ENCODE data around the gene CD180. TPM values are rescaled to one million over a fixed set of nuclear protein-coding genes. Genes with fewer than 3 reads are reported as not detected.

CD180 gene
- total RNA-seq (2014; rRNA removed; shearing (Covaris generic)) = not detected in 2 replicates

DNA sequence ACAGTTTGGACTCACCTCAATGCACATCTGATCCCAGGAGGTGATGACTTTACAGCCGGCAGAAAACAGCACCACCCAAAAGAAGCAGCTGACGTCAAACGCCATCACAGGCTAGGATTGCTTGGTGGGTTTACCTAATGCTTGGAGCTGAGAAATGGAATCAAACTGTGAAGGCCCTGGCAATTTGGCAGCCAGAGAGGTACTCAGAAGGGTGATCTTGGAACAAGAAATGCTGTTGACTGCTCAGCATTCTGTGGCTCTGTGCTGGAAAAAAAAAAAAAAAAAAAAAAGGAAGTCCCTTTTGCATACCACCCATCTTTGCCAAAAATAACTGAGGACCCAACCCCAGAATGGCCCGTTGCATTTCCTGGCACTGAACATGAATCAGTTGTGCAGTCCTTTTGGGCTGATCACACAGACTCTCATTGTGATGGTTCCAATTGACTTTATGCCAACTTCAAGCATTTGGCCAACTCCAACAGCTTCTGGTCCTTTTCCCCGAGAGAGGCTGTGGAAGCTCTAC lies at the start of gene CD180:
TSS of gene CD180 (minus strand) at position 263 of the 523 bp plus-strand sequence. CDS start at position 105, 158 bp downstream.
- no peak within 1 kb of the TSS for H3K4me3 ChIP-seq (ENCODE audit: insufficient read depth, low read depth, low read length)
- DNase-seq = no peak
- H3K27me3 ChIP-seq (ENCODE audit: control insufficient read depth, insufficient read depth, low read length) = no peaks in the 10 kb centered on the region
- H3K36me3 ChIP-seq (replicated peaks; ENCODE audit: control insufficient read depth, insufficient read depth, low read length) = no peaks in the 10 kb centered on the region; the same call in 1 of the 2 replicates

DNA sequence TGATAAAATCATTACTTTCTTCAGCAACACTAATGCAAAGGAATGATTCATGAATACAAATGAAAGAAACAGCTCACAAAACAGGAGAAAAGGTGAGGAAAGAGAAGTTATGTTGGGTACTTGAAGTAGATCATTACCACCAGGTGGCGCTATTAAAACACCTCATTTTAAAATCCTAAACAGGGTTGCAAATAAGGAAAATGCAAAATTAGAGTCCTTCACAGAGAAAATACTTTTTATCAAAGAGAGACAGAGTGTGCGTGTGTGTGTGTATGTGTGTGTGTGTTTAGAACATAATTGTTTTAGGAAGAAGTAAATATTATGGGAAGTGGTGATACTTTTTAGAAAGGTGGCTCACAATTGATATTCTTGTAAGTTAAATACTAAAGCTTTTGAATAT lies 49.5 kb upstream of the CD180 start:
- DNase-seq = peak; percentile 41
- H3K36me3 ChIP-seq (replicated peaks; ENCODE audit: control insufficient read depth, insufficient read depth, low read length) = no peaks in the 10 kb centered on the region
- no peak overlapping the region for H3K4me3 ChIP-seq (ENCODE audit: insufficient read depth, low read depth, low read length)
- no peaks in the 10 kb centered on the region for H3K27me3 ChIP-seq (ENCODE audit: control insufficient read depth, insufficient read depth, low read length)

DNA sequence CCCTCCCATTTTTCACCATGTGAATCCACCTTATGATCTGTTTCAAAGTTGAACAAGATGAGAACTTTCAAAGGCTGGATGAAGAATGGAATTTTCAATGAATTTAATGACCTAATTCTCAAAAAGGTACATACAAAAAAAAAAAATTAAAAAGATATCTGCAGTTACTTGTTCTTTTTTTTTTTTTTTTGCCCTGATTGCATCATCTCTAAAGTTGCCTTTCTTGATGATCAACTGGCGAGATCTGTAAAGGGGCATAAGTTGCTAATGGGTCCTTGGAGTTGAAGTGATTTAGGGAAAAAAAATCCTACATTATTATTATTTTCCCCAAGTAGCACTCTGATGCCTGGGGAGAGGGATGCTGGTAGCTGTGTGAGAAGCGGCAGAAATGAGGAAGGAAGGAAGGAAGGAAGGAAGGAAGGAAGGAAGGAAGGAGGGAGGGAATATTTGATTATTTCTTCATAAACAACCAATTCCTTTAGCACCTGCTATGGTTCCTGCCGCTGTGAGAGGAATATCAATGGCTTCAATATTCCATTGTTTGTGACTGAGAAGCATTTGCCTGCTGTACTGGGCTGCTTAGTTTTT lies 48.8 kb upstream of the CD180 start:
- no peaks in the 10 kb centered on the region for H3K27me3 ChIP-seq (ENCODE audit: control insufficient read depth, insufficient read depth, low read length)
- no peaks in the 10 kb centered on the region for H3K36me3 ChIP-seq (replicated peaks; ENCODE audit: control insufficient read depth, insufficient read depth, low read length)
- DNase-seq = no peak
- H3K4me3 ChIP-seq (ENCODE audit: insufficient read depth, low read depth, low read length) = no peak overlapping the region

DNA sequence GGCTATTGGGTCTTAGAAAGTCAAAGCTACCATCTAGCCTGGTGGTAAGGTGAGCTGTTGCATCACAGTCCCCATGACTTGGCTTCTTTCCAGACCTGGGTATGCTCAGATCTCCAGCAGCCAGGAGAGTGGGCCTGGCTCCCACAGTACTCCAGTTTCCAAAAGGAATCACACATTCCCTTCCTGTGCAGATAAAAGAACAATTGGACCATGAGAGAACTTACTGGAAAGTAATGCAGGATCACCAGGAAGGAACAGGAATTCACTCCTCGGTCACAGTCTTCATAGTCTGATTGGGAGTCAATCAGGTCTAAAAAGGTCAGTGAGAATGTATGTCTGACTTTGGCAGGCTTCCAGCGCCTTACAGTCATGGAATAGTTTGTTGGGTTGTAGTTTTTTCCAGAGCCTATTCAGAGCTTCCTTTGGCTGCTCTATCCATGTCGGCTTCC lies 47.8 kb upstream of the CD180 start:
- Histone ChIP-seq H3K4me3 (ENCODE audit: insufficient read depth, low read depth, low read length) (no peak overlapping the region), H3K27me3 (ENCODE audit: control insufficient read depth, insufficient read depth, low read length) (no peaks in the 10 kb centered on the region), H3K36me3 (replicated peaks; ENCODE audit: control insufficient read depth, insufficient read depth, low read length) (no peaks in the 10 kb centered on the region)
- no peak for DNase-seq

DNA sequence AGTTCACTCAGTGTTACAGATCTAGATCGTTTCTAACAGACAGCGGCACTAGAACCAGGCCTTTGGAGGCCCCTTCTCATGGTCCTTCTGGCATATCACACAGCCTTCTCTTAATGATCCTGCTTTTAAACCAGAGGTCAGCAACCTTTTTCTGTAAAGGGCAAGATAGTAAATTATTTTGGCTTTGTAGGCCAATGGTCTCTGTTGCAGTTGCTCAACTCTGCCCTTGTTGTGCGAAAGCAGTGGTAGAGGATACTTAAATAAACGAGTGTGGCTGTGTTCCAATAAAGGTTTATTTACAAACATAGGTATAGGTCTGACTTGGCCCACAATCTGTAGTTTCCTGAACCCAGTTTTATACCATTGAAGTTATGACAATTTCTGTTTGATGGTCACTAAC lies 47.3 kb upstream of the CD180 start:
- no peaks in the 10 kb centered on the region for H3K27me3 ChIP-seq (ENCODE audit: control insufficient read depth, insufficient read depth, low read length)
- H3K4me3 ChIP-seq (ENCODE audit: insufficient read depth, low read depth, low read length) = no peak overlapping the region
- H3K36me3 ChIP-seq (replicated peaks; ENCODE audit: control insufficient read depth, insufficient read depth, low read length) = no peaks in the 10 kb centered on the region
- no peak for DNase-seq

DNA sequence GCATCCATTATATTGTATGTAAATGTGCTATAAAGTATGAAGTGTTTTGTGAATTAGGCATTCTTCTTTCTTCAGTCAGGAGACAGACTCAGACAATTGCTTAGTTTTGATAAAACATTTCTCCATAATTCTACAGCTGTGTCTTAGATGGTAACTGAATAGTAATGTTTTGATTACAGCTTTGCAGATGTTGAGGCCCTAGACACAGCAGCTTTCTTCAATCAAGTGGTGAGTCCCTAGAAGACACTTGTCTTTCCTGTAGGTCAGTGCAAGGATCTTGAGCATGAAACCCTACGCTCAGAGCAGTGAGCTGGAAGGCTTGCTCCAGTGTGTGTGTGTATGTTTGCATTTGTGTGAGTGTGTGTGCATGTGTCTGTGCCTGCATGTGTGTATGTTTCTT lies 46.8 kb upstream of the CD180 start:
- H3K27me3 ChIP-seq (ENCODE audit: control insufficient read depth, insufficient read depth, low read length) = no peaks in the 10 kb centered on the region
- H3K4me3 ChIP-seq (ENCODE audit: insufficient read depth, low read depth, low read length) = no peak overlapping the region
- no peaks in the 10 kb centered on the region for H3K36me3 ChIP-seq (replicated peaks; ENCODE audit: control insufficient read depth, insufficient read depth, low read length)
- no peak for DNase-seq

DNA sequence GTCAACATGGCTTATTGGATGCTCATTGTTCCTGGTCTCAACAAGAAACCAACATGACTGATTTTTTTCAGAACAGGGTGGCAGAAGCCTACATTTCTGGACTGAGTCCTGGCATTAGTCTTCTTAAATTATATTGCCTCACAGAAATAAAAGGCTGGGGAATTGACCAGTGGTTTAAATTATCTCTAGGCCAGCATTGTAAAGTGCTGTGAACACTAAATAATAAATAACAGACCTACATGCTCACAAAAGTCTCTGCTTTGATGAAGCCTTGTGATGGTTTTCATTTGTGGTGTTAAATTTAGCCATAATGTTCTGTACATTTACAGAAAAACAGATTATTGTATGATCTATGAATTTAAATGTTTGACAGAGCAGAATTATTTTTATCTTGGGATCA lies 44.7 kb upstream of the CD180 start:
- DNase-seq = no peak
- H3K27me3 ChIP-seq (ENCODE audit: control insufficient read depth, insufficient read depth, low read length) = no peaks in the 10 kb centered on the region
- no peaks in the 10 kb centered on the region for H3K36me3 ChIP-seq (replicated peaks; ENCODE audit: control insufficient read depth, insufficient read depth, low read length)
- no peak overlapping the region for H3K4me3 ChIP-seq (ENCODE audit: insufficient read depth, low read depth, low read length)

DNA sequence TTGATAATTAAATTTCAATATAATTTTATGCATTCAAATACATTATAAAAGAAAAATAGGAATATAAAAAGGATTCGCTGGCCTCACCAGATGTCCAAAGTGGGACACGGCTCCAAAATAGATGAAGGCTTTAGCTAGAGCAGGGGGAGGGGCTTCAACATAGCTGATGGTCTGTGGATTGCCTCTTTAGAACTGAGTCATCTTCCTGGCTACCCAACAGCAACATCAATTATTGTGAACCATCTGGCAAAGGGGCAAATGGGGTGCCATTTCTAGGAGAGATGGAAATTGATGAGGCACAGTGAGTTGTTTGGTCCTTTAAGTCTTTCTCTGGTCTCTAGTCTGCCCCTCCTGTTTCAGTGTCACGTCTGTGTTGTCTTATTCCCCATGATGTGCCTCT lies 44.2 kb upstream of the CD180 start:
- Histone ChIP-seq H3K4me3 (ENCODE audit: insufficient read depth, low read depth, low read length) (no peak overlapping the region), H3K27me3 (ENCODE audit: control insufficient read depth, insufficient read depth, low read length) (no peaks in the 10 kb centered on the region), H3K36me3 (replicated peaks; ENCODE audit: control insufficient read depth, insufficient read depth, low read length) (no peaks in the 10 kb centered on the region)
- DNase-seq = no peak

DNA sequence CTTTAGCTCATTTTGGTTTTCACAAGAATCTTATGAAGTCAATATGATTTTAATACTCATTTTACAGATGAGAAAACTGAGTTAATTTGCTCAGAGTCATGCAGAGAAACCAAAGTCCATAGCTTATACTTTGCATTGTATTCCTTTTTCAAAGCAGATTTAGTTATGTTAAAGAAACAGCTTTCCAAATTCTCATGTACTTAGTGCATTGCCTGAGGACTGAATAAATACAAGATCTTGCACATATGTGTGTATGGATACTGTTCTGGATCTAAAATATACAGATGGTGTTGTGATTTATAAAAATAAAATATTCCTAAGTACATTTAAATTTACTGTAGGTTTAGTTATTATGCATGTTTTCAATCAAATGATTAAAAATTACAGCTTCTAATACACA lies 43.5 kb upstream of the CD180 start:
- Histone ChIP-seq H3K36me3 (replicated peaks; ENCODE audit: control insufficient read depth, insufficient read depth, low read length) (no peaks in the 10 kb centered on the region), H3K4me3 (ENCODE audit: insufficient read depth, low read depth, low read length) (no peak overlapping the region), H3K27me3 (ENCODE audit: control insufficient read depth, insufficient read depth, low read length) (no peaks in the 10 kb centered on the region)
- DNase-seq = no peak

DNA sequence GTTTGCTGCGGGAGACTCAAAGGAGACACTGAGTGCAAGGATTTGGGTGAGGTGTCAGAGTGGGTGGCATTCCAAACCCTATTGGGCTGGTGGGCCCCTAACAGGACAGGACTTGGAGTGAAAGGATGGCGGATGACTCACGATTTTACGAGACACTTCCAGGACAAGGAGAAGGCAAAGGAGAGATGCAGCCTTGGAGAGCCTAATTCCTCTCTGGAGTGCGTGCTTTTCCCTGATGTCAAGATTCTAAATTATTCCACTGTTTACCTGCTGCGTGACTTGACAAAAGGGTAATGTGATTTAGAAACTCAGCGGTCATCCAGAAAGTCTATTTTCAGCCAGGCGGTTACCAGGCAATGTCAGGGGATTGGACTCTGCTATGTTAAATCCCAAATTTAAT lies 41.6 kb upstream of the CD180 start:
- H3K36me3 ChIP-seq (replicated peaks; ENCODE audit: control insufficient read depth, insufficient read depth, low read length) = no peaks in the 10 kb centered on the region
- H3K4me3 ChIP-seq (ENCODE audit: insufficient read depth, low read depth, low read length) = no peak overlapping the region
- DNase-seq = no peak
- H3K27me3 ChIP-seq (ENCODE audit: control insufficient read depth, insufficient read depth, low read length) = no peaks in the 10 kb centered on the region; the same call in 1 of the 2 replicates

DNA sequence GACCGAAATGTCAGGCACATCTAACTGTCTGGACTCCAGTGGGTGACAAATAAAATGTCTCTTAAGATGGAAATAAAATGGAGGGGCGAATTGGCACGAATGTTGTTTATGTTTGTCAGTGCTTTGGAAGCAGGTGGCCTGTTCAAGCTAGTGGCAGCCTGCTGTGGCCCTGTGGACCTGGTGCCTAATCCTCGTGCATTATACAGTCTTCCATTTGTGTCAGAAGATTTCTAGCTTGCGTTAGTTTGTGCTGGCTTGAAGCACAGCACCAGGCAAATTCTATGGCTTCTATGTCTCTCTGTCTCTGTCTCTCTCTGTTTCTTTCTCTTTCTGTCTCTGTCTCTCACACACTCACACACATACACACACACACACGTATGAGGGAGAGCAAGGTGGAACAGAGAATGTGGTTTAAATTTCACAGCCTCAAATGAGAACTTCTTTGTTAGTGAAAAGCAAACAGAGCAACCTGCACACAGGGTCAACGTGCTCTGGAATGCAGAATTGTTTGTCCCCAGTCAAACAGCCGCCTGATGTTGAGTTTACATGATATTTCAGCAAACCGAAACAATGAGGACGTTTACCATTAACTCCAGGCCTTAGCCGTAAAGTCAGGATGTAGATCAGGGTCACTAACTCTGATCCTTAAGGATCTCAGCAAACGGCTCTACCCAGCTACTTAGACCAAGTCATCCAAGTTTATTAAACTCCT lies 39.0 kb upstream of the CD180 start:
- no peak for DNase-seq
- Histone ChIP-seq H3K27me3 (ENCODE audit: control insufficient read depth, insufficient read depth, low read length) (no peaks in the 10 kb centered on the region; the same call in 1 of the 2 replicates), H3K4me3 (ENCODE audit: insufficient read depth, low read depth, low read length) (no peak overlapping the region), H3K36me3 (replicated peaks; ENCODE audit: control insufficient read depth, insufficient read depth, low read length) (no peaks in the 10 kb centered on the region)

DNA sequence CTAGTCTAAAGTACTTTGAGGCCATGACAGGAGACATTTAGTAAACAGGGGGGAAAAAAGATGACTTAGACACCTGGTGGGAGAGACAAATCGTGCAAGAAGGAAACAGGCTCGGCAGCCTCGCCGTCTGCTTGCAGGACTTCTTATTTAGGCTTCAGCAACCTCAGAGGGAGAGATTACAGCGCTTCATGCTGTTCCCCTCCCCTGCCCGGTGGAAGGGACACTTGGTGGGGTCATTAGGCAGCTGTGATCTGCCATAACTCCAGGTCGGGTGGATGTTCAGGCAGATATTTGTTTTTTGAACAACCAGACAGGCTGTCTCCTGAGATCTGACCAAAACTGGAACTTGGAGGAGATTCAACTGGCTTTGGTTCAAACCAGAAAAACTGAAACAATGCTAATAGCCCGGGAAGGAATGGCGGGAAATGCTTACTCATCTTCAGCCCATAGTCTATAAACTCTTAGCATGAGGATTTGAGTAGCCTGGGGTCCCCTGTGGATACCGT lies 38.1 kb upstream of the CD180 start:
- DNase-seq = no peak
- no peak overlapping the region for H3K4me3 ChIP-seq (ENCODE audit: insufficient read depth, low read depth, low read length)
- H3K36me3 ChIP-seq (replicated peaks; ENCODE audit: control insufficient read depth, insufficient read depth, low read length) = no peaks in the 10 kb centered on the region
- H3K27me3 ChIP-seq (ENCODE audit: control insufficient read depth, insufficient read depth, low read length) = no peaks in the 10 kb centered on the region; the same call in 1 of the 2 replicates

DNA sequence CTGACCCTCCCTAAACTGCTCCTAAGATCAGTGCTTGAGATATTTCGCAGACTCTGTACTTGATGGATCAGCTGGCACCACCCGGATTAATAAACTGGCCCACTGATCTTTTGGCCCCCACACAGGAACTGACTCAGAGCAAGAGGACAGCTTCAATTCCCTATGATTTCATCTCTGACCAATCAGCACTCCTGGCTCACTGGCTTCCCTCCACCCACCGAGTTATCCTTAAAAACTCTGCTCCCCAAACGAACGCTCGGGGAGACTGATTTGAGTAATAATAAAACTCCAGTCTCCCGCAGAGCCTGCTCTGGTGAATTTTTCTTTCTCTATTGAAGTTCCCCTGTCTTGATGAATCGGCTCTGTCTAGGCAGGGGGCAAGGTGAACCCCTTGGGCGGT lies 36.5 kb upstream of the CD180 start:
- Histone ChIP-seq H3K36me3 (replicated peaks; ENCODE audit: control insufficient read depth, insufficient read depth, low read length) (no peaks in the 10 kb centered on the region), H3K27me3 (ENCODE audit: control insufficient read depth, insufficient read depth, low read length) (no peaks in the 10 kb centered on the region; the same call in 1 of the 2 replicates), H3K4me3 (ENCODE audit: insufficient read depth, low read depth, low read length) (no peak overlapping the region)
- no peak for DNase-seq

DNA sequence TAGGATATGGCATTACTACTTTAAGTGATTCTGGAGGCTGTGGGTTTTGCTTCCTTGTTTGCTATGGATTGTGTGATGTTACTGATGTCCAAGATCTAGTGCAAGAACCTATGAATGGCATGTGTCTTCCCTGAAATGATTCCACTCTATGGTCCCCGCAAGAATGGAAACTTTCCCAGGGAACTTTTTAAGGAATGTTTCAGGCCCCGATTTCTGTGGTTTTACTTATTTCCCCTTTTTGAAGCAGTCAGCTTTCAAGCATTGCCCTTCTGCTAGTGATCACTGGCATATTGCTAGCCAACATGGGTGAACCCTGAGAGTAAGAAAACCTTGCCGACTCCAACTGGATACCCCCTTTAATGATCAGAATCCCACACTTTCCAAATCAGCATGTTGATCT lies 26.6 kb upstream of the CD180 start:
- no peaks in the 10 kb centered on the region for H3K36me3 ChIP-seq (replicated peaks; ENCODE audit: control insufficient read depth, insufficient read depth, low read length)
- no peaks in the 10 kb centered on the region for H3K27me3 ChIP-seq (ENCODE audit: control insufficient read depth, insufficient read depth, low read length)
- H3K4me3 ChIP-seq (ENCODE audit: insufficient read depth, low read depth, low read length) = no peak overlapping the region
- DNase-seq = no peak
